Stimulated activated memory B cell treated with anti-CD40 and anti-IgM and Interleukin-4, amounts not matched to agents 10 μg/mL and 1 μg/mL and 100 μg/mL, for 72 hours (primary cell): Measurements from ENCODE around the gene PPFIA2.
"Not testable (repeated sequence)": the region's sequence is repeated elsewhere in the genome, so short reads cannot be mapped to it uniquely, and the experiment has no call there.

ENCODE experiments used
- ATAC-seq: fragments of 150-1000 bp; cut with Tn5 transposase; 2 replicates; pipeline ENCODE4 v1.10.0; 2021
- H3K27ac Mint-ChIP-seq: one replicate; pipeline ENCODE4 v1.8.0; 2022; ENCODE audit warnings: mild to moderate bottlenecking, mixed read lengths
- H3K27me3 Mint-ChIP-seq: one replicate; pipeline ENCODE4 v1.8.0; 2022; ENCODE audit warnings: mixed read lengths
- H3K36me3 Mint-ChIP-seq: one replicate; pipeline ENCODE4 v1.8.0; 2022; ENCODE audit warnings: mixed read lengths
- H3K4me1 Mint-ChIP-seq: one replicate; pipeline ENCODE4 v1.8.0; 2022; ENCODE audit warnings: mixed read lengths
- H3K4me3 Mint-ChIP-seq: one replicate; pipeline ENCODE4 v1.8.0; 2022; ENCODE audit warnings: mild to moderate bottlenecking, moderate library complexity, mixed read lengths
- H3K9me3 Mint-ChIP-seq: one replicate; pipeline ENCODE4 v1.8.0; 2022; ENCODE audit warnings: mixed read lengths

Gene PPFIA2

GRCh38 chr12:81610955-81611889, 147.9 kb downstream of the PPFIA2 start:
- no peaks in the 10 kb centered on the region for H3K4me1 Mint-ChIP-seq
- H3K4me3 Mint-ChIP-seq: no peak overlapping the region
- H3K27ac Mint-ChIP-seq: no peak overlapping the region
- no peaks in the 10 kb centered on the region for H3K27me3 Mint-ChIP-seq
- no peaks in the 10 kb centered on the region for H3K9me3 Mint-ChIP-seq
- H3K36me3 Mint-ChIP-seq: no peaks in the 10 kb centered on the region
- ATAC-seq: peak; percentile 34

GRCh38 chr12:81597928-81598604, 161.1 kb downstream of the PPFIA2 start:
- no peaks in the 10 kb centered on the region for H3K4me1 Mint-ChIP-seq
- no peaks in the 10 kb centered on the region for H3K36me3 Mint-ChIP-seq
- no peaks in the 10 kb centered on the region for H3K27me3 Mint-ChIP-seq

GRCh38 chr12:81596558-81596957, 162.6 kb downstream of the PPFIA2 start:
- H3K27ac Mint-ChIP-seq: no peak overlapping the region
- H3K9me3 Mint-ChIP-seq: peaks cover 5% of the 10 kb centered on the region
- H3K27me3 Mint-ChIP-seq: no peaks in the 10 kb centered on the region

More at GRCh38 chr12:81597928-81598604, 161.1 kb downstream of the PPFIA2 start:
- no peak for ATAC-seq
- Mint-ChIP-seq H3K9me3 (no peaks in the 10 kb centered on the region), H3K27ac (no peak overlapping the region), H3K4me3 (no peak overlapping the region)

GRCh38 chr12:81591256-81591655, 167.9 kb downstream of the PPFIA2 start:
- ATAC-seq: no peak

More at GRCh38 chr12:81596558-81596957, 162.6 kb downstream of the PPFIA2 start:
- no peaks in the 10 kb centered on the region for H3K36me3 Mint-ChIP-seq
- no peaks in the 10 kb centered on the region for H3K4me1 Mint-ChIP-seq
- ATAC-seq: no peak
- no peak overlapping the region for H3K4me3 Mint-ChIP-seq

GRCh38 chr12:81590703-81591102, 168.4 kb downstream of the PPFIA2 start:
- not testable (repeated sequence) for H3K36me3 Mint-ChIP-seq, H3K4me3 Mint-ChIP-seq, H3K4me1 Mint-ChIP-seq, ATAC-seq, H3K27ac Mint-ChIP-seq, H3K27me3 Mint-ChIP-seq
- peaks cover 11% of the 10 kb centered on the region for H3K9me3 Mint-ChIP-seq

More at GRCh38 chr12:81591256-81591655, 167.9 kb downstream of the PPFIA2 start:
- peaks cover 11% of the 10 kb centered on the region for H3K9me3 Mint-ChIP-seq
- no peaks in the 10 kb centered on the region for H3K27me3 Mint-ChIP-seq
- no peaks in the 10 kb centered on the region for H3K36me3 Mint-ChIP-seq
- H3K4me3 Mint-ChIP-seq: no peak overlapping the region
- H3K27ac Mint-ChIP-seq: no peak overlapping the region
- no peaks in the 10 kb centered on the region for H3K4me1 Mint-ChIP-seq

GRCh38 chr12:81588235-81589008, 170.7 kb downstream of the PPFIA2 start:
- no peaks in the 10 kb centered on the region for H3K4me1 Mint-ChIP-seq
- H3K36me3 Mint-ChIP-seq: no peaks in the 10 kb centered on the region
- H3K27ac Mint-ChIP-seq: no peak overlapping the region
- no peak for ATAC-seq
- H3K4me3 Mint-ChIP-seq: no peak overlapping the region
- peaks cover 11% of the 10 kb centered on the region for H3K9me3 Mint-ChIP-seq
- H3K27me3 Mint-ChIP-seq: no peaks in the 10 kb centered on the region

GRCh38 chr12:81585787-81586186, 173.4 kb downstream of the PPFIA2 start:
- no peak overlapping the region for H3K27ac Mint-ChIP-seq
- H3K4me1 Mint-ChIP-seq: no peaks in the 10 kb centered on the region

GRCh38 chr12:81573228-81573627, 185.9 kb downstream of the PPFIA2 start:
- H3K4me1 Mint-ChIP-seq: no peaks in the 10 kb centered on the region
- no peaks in the 10 kb centered on the region for H3K9me3 Mint-ChIP-seq
- H3K27ac Mint-ChIP-seq: no peak overlapping the region
- H3K27me3 Mint-ChIP-seq: no peaks in the 10 kb centered on the region
- H3K36me3 Mint-ChIP-seq: no peaks in the 10 kb centered on the region
- no peak overlapping the region for H3K4me3 Mint-ChIP-seq
- no peak for ATAC-seq

More at GRCh38 chr12:81585787-81586186, 173.4 kb downstream of the PPFIA2 start:
- Mint-ChIP-seq H3K36me3 (no peaks in the 10 kb centered on the region), H3K4me3 (no peak overlapping the region), H3K27me3 (no peaks in the 10 kb centered on the region), H3K9me3 (peaks cover 4% of the 10 kb centered on the region)
- no peak for ATAC-seq

GRCh38 chr12:81572411-81572810, 186.7 kb downstream of the PPFIA2 start:
- ATAC-seq: no peak
- no peak overlapping the region for H3K27ac Mint-ChIP-seq
- no peak overlapping the region for H3K4me3 Mint-ChIP-seq
- H3K9me3 Mint-ChIP-seq: no peaks in the 10 kb centered on the region
- no peaks in the 10 kb centered on the region for H3K36me3 Mint-ChIP-seq
- H3K27me3 Mint-ChIP-seq: no peaks in the 10 kb centered on the region
- no peaks in the 10 kb centered on the region for H3K4me1 Mint-ChIP-seq

GRCh38 chr12:81570234-81570633, 188.9 kb downstream of the PPFIA2 start:
- no peak overlapping the region for H3K4me3 Mint-ChIP-seq
- no peak for ATAC-seq

GRCh38 chr12:81564237-81564636, 194.9 kb downstream of the PPFIA2 start:
- H3K36me3 Mint-ChIP-seq: no peaks in the 10 kb centered on the region
- H3K4me1 Mint-ChIP-seq: no peaks in the 10 kb centered on the region
- no peak for ATAC-seq
- no peaks in the 10 kb centered on the region for H3K27me3 Mint-ChIP-seq
- no peak overlapping the region for H3K27ac Mint-ChIP-seq
- H3K9me3 Mint-ChIP-seq: no peaks in the 10 kb centered on the region
- no peak overlapping the region for H3K4me3 Mint-ChIP-seq

More at GRCh38 chr12:81570234-81570633, 188.9 kb downstream of the PPFIA2 start:
- no peaks in the 10 kb centered on the region for H3K9me3 Mint-ChIP-seq
- no peak overlapping the region for H3K27ac Mint-ChIP-seq
- H3K27me3 Mint-ChIP-seq: no peaks in the 10 kb centered on the region
- no peaks in the 10 kb centered on the region for H3K36me3 Mint-ChIP-seq
- no peaks in the 10 kb centered on the region for H3K4me1 Mint-ChIP-seq

- Mint-ChIP-seq H3K4me3 (no peak overlapping the region), H3K9me3 (no peaks in the 10 kb centered on the region), H3K36me3 (no peaks in the 10 kb centered on the region), H3K27ac (no peak overlapping the region), H3K27me3 (no peaks in the 10 kb centered on the region), H3K4me1 (no peaks in the 10 kb centered on the region)
- no peak for ATAC-seq
Observed at GRCh38 chr12:81558031-81558430, 201.1 kb downstream of the PPFIA2 start.

- Mint-ChIP-seq H3K27ac (no peak overlapping the region), H3K9me3 (peaks cover 5% of the 10 kb centered on the region), H3K27me3 (no peaks in the 10 kb centered on the region), H3K4me1 (no peaks in the 10 kb centered on the region), H3K4me3 (no peak overlapping the region), H3K36me3 (no peaks in the 10 kb centered on the region)
- ATAC-seq: no peak
Observed at GRCh38 chr12:81546811-81547210, 212.3 kb downstream of the PPFIA2 start.

GRCh38 chr12:81543621-81544139, 215.5 kb downstream of the PPFIA2 start:
- no peak overlapping the region for H3K4me3 Mint-ChIP-seq
- no peak overlapping the region for H3K27ac Mint-ChIP-seq
- H3K36me3 Mint-ChIP-seq: no peaks in the 10 kb centered on the region
- no peaks in the 10 kb centered on the region for H3K4me1 Mint-ChIP-seq
- no peaks in the 10 kb centered on the region for H3K27me3 Mint-ChIP-seq
- ATAC-seq: no peak
- peaks cover 6% of the 10 kb centered on the region for H3K9me3 Mint-ChIP-seq
